Medulla oblongata (tissue), 1 donor: ENCODE measurements around the gene FRMD4A.

Experiments used
- DNase-seq: peaks from one replicate; pipeline ENCODE4 v3.0.0-alpha.2; 2015; ENCODE audit errors: extremely low spot score

FRMD4A gene

GRCh38 chr10:14294347-14295059 is 36.2 kb downstream of the FRMD4A start:
- no peak for DNase-seq

GRCh38 chr10:14293526-14293925 is 37.2 kb downstream of the FRMD4A start:
- DNase-seq = no peak

GRCh38 chr10:14291296-14291695 is 39.4 kb downstream of the FRMD4A start:
- no peak for DNase-seq

- DNase-seq = no peak
Measured at GRCh38 chr10:14285941-14286560, 44.7 kb downstream of the FRMD4A start.

GRCh38 chr10:14282276-14282675 is 48.4 kb downstream of the FRMD4A start:
- DNase-seq = no peak

- DNase-seq = no peak
Measured at GRCh38 chr10:14278533-14278932, 52.2 kb downstream of the FRMD4A start.

- peak; percentile 62 for DNase-seq
Measured at GRCh38 chr10:14276210-14276609, 54.5 kb downstream of the FRMD4A start.

GRCh38 chr10:14271621-14272020 is 59.1 kb downstream of the FRMD4A start:
- DNase-seq = no peak

- DNase-seq = no peak
Measured at GRCh38 chr10:14270370-14270769, 60.4 kb downstream of the FRMD4A start.

- no peak for DNase-seq
Measured at GRCh38 chr10:14265709-14266108, 65.0 kb downstream of the FRMD4A start.

- no peak for DNase-seq
Measured at GRCh38 chr10:14262836-14263425, 67.8 kb downstream of the FRMD4A start.

- no peak for DNase-seq
Measured at GRCh38 chr10:14261336-14261735, 69.4 kb downstream of the FRMD4A start.

GRCh38 chr10:14259696-14260566 is 70.8 kb downstream of the FRMD4A start:
- no peak for DNase-seq

- no peak for DNase-seq
Measured at GRCh38 chr10:14254368-14254767, 76.4 kb downstream of the FRMD4A start.

GRCh38 chr10:14253711-14254110 is 77.0 kb downstream of the FRMD4A start:
- DNase-seq = no peak

- no peak for DNase-seq
Measured at GRCh38 chr10:14253079-14253478, 77.6 kb downstream of the FRMD4A start.

- peak; percentile 42 for DNase-seq
Measured at GRCh38 chr10:14250496-14251076, 80.1 kb downstream of the FRMD4A start.

- DNase-seq = no peak
Measured at GRCh38 chr10:14247377-14248116, 83.2 kb downstream of the FRMD4A start.

GRCh38 chr10:14244801-14245211 is 85.9 kb downstream of the FRMD4A start:
- DNase-seq = no peak

GRCh38 chr10:14244147-14244546 is 86.6 kb downstream of the FRMD4A start:
- DNase-seq = no peak

- DNase-seq = no peak
Measured at GRCh38 chr10:14243221-14243620, 87.5 kb downstream of the FRMD4A start.
